Stimulated activated CD4-positive, alpha-beta T cell treated with anti-CD3 and anti-CD28 coated beads, Interleukin-1b, Interleukin-23, amount 100 ng/mL, for 24 hours (primary cell): Measurements from ENCODE around the gene ROBO1.

ENCODE experiments used
- DNase-seq, 4 experiments: peaks; one replicate each; pipeline ENCODE4 v3.0.0-alpha.2; 2020; ENCODE audit warnings: low read depth in 4 of 4, low spot score in 1 of 4

Gene ROBO1

GRCh38 chr3:79672075-79672474 is 95.7 kb downstream of the ROBO1 start:
- no peak for DNase-seq

- DNase-seq, result no peak
These were observed 97.6 kb downstream of the ROBO1 start for GRCh38 chr3:79670178-79670577.

GRCh38 chr3:79664455-79664854 is 103.3 kb downstream of the ROBO1 start:
- no peak for DNase-seq

GRCh38 chr3:79661896-79662295 is 105.9 kb downstream of the ROBO1 start:
- no peak for DNase-seq

GRCh38 chr3:79657076-79657475 is 110.7 kb downstream of the ROBO1 start:
- no peak for DNase-seq

GRCh38 chr3:79654019-79654418 is 113.8 kb downstream of the ROBO1 start:
- no peak for DNase-seq

- no peak for DNase-seq
These were observed 114.5 kb downstream of the ROBO1 start for GRCh38 chr3:79653266-79653830.

GRCh38 chr3:79651536-79652065 is 116.2 kb downstream of the ROBO1 start:
- DNase-seq, result no peak

GRCh38 chr3:79639855-79640254 is 127.9 kb downstream of the ROBO1 start:
- no peak for DNase-seq

GRCh38 chr3:79636372-79636771 is 131.4 kb downstream of the ROBO1 start:
- DNase-seq, result no peak

- no peak for DNase-seq
These were observed 135.0 kb downstream of the ROBO1 start for GRCh38 chr3:79632842-79633241.

GRCh38 chr3:79618883-79619282 is 148.9 kb downstream of the ROBO1 start:
- DNase-seq, result no peak

- no peak for DNase-seq
These were observed 161.4 kb downstream of the ROBO1 start for GRCh38 chr3:79606414-79606813.

GRCh38 chr3:79604681-79605080 is 163.1 kb downstream of the ROBO1 start:
- DNase-seq, result no peak

- no peak for DNase-seq
These were observed 165.4 kb downstream of the ROBO1 start for GRCh38 chr3:79602385-79602784.

GRCh38 chr3:79598594-79598993 is 169.2 kb downstream of the ROBO1 start:
- no peak for DNase-seq

GRCh38 chr3:79597709-79598108 is 170.1 kb downstream of the ROBO1 start:
- DNase-seq, result no peak

GRCh38 chr3:79587150-79587549 is 180.6 kb downstream of the ROBO1 start:
- no peak for DNase-seq

- DNase-seq, result no peak
These were observed 181.6 kb downstream of the ROBO1 start for GRCh38 chr3:79586232-79586631.

GRCh38 chr3:79572930-79573329 is 194.9 kb downstream of the ROBO1 start:
- DNase-seq, result no peak

GRCh38 chr3:79568938-79569337 is 198.9 kb downstream of the ROBO1 start:
- DNase-seq, result no peak

GRCh38 chr3:79564192-79564591 is 203.6 kb downstream of the ROBO1 start:
- no peak for DNase-seq

GRCh38 chr3:79560698-79561097 is 207.1 kb downstream of the ROBO1 start:
- DNase-seq, result no peak
